Mammary epithelial cell (primary cell): ENCODE measurements around the gene UBE2O.

Experiments
- CTCF ChIP-seq, 2 donors: IDR thresholded peaks in 1 of 2; conservative IDR thresholded peaks in 1 of 2; 2 replicates each; pipeline ENCODE4 v1.5.1; 2011 to 2012; ENCODE audit warnings: inconsistent platforms in 2 of 2, low read length in 2 of 2, mild to moderate bottlenecking in 2 of 2, control low read depth in 1 of 2, low read depth in 1 of 2; ENCODE audit not compliant: insufficient read depth in 1 of 2; ENCODE audit errors: extremely low read depth in 1 of 2
- EZH2 ChIP-seq: IDR thresholded peaks from 2 replicates; pipeline ENCODE4 v1.6.1; 2012; ENCODE audit warnings: low read length, inconsistent platforms, borderline replicate concordance

GRCh38 chr17:76439314-76439928 is 13.5 kb downstream of the UBE2O start:
- TF ChIP-seq EZH2 (no peak), CTCF (conservative IDR thresholded peaks at IDR 0.05 in 1 of 2, IDR thresholded peaks at IDR 0.05 in 1 of 2; ENCODE audit: extremely low read depth in 1 of 2, insufficient read depth in 1 of 2, low read depth in 1 of 2, low read length in 2 of 2) (no peak)
